Fibroblast of lung (primary cell): ENCODE results near the gene CPSF7.
"Not testable (repeated sequence)": the region's sequence is repeated elsewhere in the genome, so short reads cannot be mapped to it uniquely, and the experiment has no call there.

Experiments used
- CTCF ChIP-seq, 2 donors: IDR thresholded peaks in 1 of 2; conservative IDR thresholded peaks in 1 of 2; 1 replicate in 1 of 2; 2 replicates in 1 of 2; pipeline ENCODE4 v1.5.1; 2011 to 2012; ENCODE audit warnings: low read length in 2 of 2, control low read depth in 1 of 2, inconsistent platforms in 1 of 2, low read depth in 1 of 2, mild to moderate bottlenecking in 1 of 2
- EZH2 ChIP-seq: IDR thresholded peaks from 2 replicates; pipeline ENCODE4 v1.5.1; 2012; ENCODE audit warnings: low read length, control low read depth, mild to moderate bottlenecking; ENCODE audit errors: missing control alignments

- TF ChIP-seq EZH2; CTCF (conservative IDR thresholded peaks at IDR 0.05 in 1 of 2, IDR thresholded peaks at IDR 0.05 in 1 of 2; ENCODE audit: low read depth in 1 of 2, low read length in 2 of 2): not testable (repeated sequence)
Measured at GRCh38 chr11:61383859-61384258, 45.9 kb downstream of the CPSF7 start.
